ENCODE data around the gene IRAK1. TPM values are rescaled to one million over a fixed set of nuclear protein-coding genes. Genes with fewer than 3 reads are reported as not detected.
A peak's percentile ranks its signal among the peaks of the same experiment; 100 is the strongest.

Gene IRAK1
- total RNA-seq, 6 experiments from 2014 or later: 103 to 133 (median 120) TPM

DNA sequence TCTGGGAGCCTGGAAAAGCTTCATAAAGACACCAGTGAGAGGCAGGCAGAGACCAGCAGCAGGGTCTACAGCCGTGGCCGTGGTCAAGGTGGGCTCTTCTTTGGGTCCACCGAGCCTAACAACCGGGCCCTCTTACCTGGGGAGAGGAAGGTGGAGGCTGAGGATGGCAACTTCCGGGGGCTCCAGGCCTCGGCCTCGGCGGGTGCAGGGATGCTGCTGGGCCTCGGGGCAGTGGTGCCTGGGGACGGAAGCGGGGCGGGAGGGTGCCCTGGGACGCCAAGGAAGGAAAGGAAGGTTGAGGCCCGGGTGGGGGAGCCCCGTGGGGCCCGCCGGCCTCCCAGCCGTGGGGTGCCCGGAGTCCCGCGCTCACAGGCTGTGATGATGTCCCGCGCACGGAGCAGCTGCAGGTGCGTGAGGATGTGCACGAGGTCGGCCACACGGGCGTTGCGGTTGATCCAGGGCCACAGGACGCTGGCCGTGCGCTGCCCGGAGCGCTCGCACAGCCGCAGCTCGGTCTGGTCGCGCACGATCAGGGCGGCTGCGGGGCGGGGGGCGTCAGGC is 561 bp downstream of the IRAK1 start:
- H3K9me3 Mint-ChIP-seq: no peaks in the 10 kb centered on the region
- peaks cover 2% of the 10 kb centered on the region; the same call in 1 of the 2 replicates for H3K27me3 Mint-ChIP-seq (ENCODE audit: insufficient read depth)

DNA sequence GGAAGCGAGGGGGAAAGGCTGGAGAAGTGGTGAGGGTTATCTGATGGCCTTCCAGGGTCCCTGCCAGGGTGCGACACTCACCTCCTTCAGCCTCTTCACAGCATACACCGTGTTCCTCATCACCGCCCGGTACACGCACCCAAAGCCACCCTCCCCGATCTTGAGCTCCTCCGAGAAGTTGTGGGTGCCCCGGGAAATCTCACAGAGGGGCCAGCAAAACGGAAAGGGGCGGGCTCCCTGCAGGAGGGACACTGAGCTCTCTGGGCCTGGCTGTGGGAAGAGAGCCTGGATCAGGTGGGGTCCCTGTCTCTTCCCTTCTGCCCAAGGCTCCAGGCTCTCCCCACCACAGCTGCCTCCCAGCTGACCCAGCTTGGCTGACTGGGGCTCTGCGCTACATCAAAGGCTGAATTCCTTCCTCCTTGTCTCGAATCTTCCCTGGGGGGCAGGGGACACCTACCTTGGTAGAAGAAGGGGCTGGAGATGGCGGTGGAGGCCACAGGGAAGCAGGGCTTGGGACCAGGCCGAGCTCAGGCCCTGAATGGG is 1.1 kb downstream of the IRAK1 start:
- H3K4me1 Mint-ChIP-seq (ENCODE audit: low read depth): peaks cover 20% of the 10 kb centered on the region
- no peaks in the 10 kb centered on the region for H3K9me3 Mint-ChIP-seq
- TF ChIP-seq, protein P1, sequence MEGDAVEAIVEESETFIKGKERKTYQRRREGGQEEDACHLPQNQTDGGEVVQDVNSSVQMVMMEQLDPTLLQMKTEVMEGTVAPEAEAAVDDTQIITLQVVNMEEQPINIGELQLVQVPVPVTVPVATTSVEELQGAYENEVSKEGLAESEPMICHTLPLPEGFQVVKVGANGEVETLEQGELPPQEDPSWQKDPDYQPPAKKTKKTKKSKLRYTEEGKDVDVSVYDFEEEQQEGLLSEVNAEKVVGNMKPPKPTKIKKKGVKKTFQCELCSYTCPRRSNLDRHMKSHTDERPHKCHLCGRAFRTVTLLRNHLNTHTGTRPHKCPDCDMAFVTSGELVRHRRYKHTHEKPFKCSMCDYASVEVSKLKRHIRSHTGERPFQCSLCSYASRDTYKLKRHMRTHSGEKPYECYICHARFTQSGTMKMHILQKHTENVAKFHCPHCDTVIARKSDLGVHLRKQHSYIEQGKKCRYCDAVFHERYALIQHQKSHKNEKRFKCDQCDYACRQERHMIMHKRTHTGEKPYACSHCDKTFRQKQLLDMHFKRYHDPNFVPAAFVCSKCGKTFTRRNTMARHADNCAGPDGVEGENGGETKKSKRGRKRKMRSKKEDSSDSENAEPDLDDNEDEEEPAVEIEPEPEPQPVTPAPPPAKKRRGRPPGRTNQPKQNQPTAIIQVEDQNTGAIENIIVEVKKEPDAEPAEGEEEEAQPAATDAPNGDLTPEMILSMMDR (IDR thresholded peaks at IDR 0.05): no peak
- H3K36me3 Mint-ChIP-seq (ENCODE audit: low read depth): no peaks in the 10 kb centered on the region
- H3K27me3 Mint-ChIP-seq (ENCODE audit: insufficient read depth): peaks cover 2% of the 10 kb centered on the region; the same call in 1 of the 2 replicates
- peak overlapping the region; percentile 89 for H3K4me3 Mint-ChIP-seq
- no peak for DNase-seq
- H3K27ac Mint-ChIP-seq: peak overlapping the region; percentile 89

More for the DNA sequence above, 561 bp downstream of the IRAK1 start:
- Mint-ChIP-seq H3K27ac (peak overlapping the region; percentile 89), H3K36me3 (ENCODE audit: low read depth) (no peaks in the 10 kb centered on the region), H3K4me3 (peak overlapping the region; percentile 89), H3K4me1 (ENCODE audit: low read depth) (peaks cover 20% of the 10 kb centered on the region)
- DNase-seq: no peak
- TF ChIP-seq, protein P1 (IDR thresholded peaks at IDR 0.05): no peak

DNA sequence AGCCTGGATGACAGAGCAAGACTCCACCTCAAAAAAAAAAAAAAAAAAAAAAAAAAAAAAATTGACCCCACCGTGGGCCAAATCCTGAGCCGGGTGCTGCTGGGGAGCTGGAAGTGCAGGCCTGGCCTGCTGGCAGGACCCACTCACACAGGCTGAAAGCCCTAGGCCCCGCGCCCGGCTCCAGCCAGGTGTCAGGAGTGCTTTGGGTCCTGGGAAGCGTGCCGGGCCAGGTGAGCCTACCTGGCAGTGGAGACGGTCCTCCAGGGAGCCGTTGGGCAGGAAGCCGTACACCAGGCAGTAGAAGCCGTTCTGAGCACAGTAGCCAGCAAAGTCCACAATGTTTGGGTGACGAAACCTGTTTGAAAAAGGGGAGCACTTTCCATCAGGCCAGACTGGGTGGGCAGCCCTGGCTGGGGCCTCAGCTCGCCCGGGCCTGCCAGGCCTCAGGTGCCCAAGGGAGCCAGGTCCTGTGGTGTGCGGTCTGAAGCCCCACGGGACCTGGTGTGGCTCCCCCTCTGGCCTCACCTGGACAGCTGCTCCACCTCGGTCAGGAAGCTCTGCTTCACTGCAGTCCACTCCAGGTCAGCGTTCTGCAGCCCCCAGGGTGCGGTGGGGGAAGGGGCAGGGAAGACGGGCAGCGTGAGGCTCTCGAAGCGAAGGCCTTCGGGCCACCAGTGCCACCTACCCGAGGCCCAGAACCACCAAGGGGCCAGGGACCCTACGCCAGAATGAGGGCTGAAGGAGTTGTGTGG is 1.8 kb downstream of the IRAK1 start:
- TF ChIP-seq, protein P1 (IDR thresholded peaks at IDR 0.05): no peak
- Mint-ChIP-seq H3K9me3 (no peaks in the 10 kb centered on the region), H3K4me1 (ENCODE audit: low read depth) (peaks cover 15% of the 10 kb centered on the region), H3K27ac (peak overlapping the region; percentile 89; the same call in 1 of the 2 replicates), H3K27me3 (ENCODE audit: insufficient read depth) (peaks cover 2% of the 10 kb centered on the region; the same call in 1 of the 2 replicates), H3K4me3 (peak overlapping the region; percentile 89), H3K36me3 (ENCODE audit: low read depth) (no peaks in the 10 kb centered on the region)
- no peak for DNase-seq

DNA sequence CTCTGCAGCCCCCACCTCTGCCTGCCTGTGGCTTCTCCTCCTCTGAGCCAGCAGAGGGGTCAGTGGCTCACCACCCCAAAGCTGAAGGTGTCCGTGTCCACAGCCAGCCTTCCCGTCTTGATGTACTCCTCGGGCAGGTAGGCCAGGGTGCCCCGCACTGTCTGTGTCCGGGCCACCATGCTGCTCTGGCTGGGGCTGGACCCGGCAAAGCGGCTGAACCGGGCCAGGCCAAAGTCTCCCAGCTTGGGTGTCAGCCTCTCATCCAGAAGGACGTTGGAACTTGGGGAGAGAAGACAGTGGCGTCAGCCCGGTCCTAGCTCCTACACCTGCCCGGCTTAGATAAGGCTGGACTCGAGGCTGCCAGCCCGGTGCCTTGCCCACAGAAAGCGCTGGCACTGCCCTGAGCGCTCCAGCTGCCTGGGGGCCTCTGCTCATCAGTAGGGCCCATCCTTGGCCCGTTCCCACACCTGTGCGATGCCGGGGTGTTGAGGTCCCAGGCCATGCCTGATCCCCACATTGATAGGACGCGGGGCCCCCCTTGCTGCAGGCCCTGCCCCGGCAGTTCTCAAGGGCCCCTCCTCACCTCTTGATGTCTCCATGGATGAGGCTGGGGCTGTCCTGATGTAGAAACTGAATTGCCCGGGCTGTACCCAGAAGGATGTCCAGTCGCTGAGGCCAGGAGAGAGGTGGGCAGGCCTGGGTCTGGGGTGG is 3.2 kb downstream of the IRAK1 start:
- Mint-ChIP-seq H3K4me1 (ENCODE audit: low read depth) (peaks cover 14% of the 10 kb centered on the region), H3K36me3 (ENCODE audit: low read depth) (no peaks in the 10 kb centered on the region), H3K27ac (no peak overlapping the region), H3K27me3 (ENCODE audit: insufficient read depth) (peaks cover 2% of the 10 kb centered on the region; the same call in 1 of the 2 replicates), H3K4me3 (no peak overlapping the region), H3K9me3 (no peaks in the 10 kb centered on the region)
- no peak for DNase-seq
- TF ChIP-seq, protein P1 (IDR thresholded peaks at IDR 0.05): no peak

DNA sequence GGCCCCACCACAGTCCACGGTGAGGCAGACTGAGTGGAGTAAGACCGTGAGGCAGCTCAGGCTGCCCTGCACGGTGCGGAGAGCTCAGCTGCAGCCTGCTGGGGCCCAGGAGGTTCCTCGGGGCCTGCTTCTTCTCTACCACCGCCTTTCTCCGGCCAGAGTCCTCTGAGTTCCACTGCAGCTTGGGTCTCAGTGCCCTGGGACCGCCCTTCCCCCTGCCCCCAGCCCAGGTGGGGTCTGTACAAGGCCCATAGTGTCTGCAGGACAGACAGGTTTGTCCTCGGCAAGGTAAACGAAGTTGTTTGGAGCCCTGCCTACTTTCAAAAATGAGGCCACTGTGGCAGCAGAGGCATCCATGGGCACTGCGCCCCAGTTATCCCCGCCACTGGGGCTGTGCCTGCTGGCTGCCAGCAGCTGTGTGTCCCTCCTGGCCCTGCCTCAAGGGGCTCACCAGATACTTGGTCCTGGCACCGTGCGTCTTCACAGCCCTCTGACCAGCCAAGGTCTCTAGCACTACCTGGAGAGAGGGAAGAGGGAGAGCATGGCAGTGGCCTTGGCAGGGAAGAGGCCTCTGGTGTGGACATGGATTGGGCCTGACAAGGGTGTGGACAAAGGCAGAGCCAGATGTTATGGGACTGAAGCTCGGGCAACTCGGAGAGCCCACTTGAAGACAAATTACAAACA is 4.0 kb downstream of the IRAK1 start:
- H3K9me3 Mint-ChIP-seq: no peaks in the 10 kb centered on the region
- no peak for DNase-seq
- no peaks in the 10 kb centered on the region for H3K36me3 Mint-ChIP-seq (ENCODE audit: low read depth)
- no peak overlapping the region for H3K27ac Mint-ChIP-seq
- H3K4me3 Mint-ChIP-seq: no peak overlapping the region
- peaks cover 2% of the 10 kb centered on the region; the same call in 1 of the 2 replicates for H3K27me3 Mint-ChIP-seq (ENCODE audit: insufficient read depth)
- peaks cover 6% of the 10 kb centered on the region for H3K4me1 Mint-ChIP-seq (ENCODE audit: low read depth)
- TF ChIP-seq, protein P1 (IDR thresholded peaks at IDR 0.05): no peak
